Neuronal stem cell (in vitro differentiated cells): ENCODE measurements around the gene LANCL1.

Experiments used
- DNase-seq: peaks from one replicate; pipeline ENCODE4 v3.0.0-alpha.2; 2013; ENCODE audit warnings: low spot score
- H2AFZ ChIP-seq: one replicate; pipeline ENCODE4 v1.6.1; 2013; ENCODE audit warnings: mild to moderate bottlenecking, low read length, inconsistent platforms
- H2AK5ac ChIP-seq: 2 replicates; pipeline ENCODE4 v1.6.1; 2013; ENCODE audit warnings: low read depth, mild to moderate bottlenecking, inconsistent platforms, low read length, moderate library complexity, mixed read lengths
- H2BK120ac ChIP-seq: 2 replicates; pipeline ENCODE4 v1.6.1; 2013; ENCODE audit warnings: low read depth, mild to moderate bottlenecking, inconsistent platforms, low read length, moderate library complexity, mixed read lengths
- H2BK12ac ChIP-seq: one replicate; pipeline ENCODE4 v1.6.1; 2013; ENCODE audit warnings: low read length, inconsistent platforms
- H2BK15ac ChIP-seq: 2 replicates; pipeline ENCODE4 v1.6.1; 2013; ENCODE audit warnings: mild to moderate bottlenecking, low read length, inconsistent platforms, mixed read lengths
- H2BK5ac ChIP-seq: one replicate; pipeline ENCODE4 v1.6.1; 2013; ENCODE audit warnings: inconsistent platforms, mild to moderate bottlenecking, low read length, moderate library complexity
- H3K14ac ChIP-seq: one replicate; pipeline ENCODE4 v1.6.1; 2013; ENCODE audit warnings: low read length, inconsistent platforms
- H3K18ac ChIP-seq: 2 replicates; pipeline ENCODE4 v1.6.1; 2013; ENCODE audit warnings: low read length, inconsistent platforms
- H3K23ac ChIP-seq: 2 replicates; pipeline ENCODE4 v1.6.1; 2013; ENCODE audit warnings: low read depth, mild to moderate bottlenecking, mixed read lengths, low read length, inconsistent platforms; ENCODE audit not compliant: poor library complexity
- H3K27ac ChIP-seq: replicated peaks from 3 replicates; pipeline ENCODE4 v1.5.1; 2013; ENCODE audit warnings: low read length, inconsistent platforms
- H3K27me3 ChIP-seq, 3 experiments: 2 replicates each; pipeline ENCODE4 v1.6.1; 2013; ENCODE audit warnings: low read length in 3 of 3, mild to moderate bottlenecking in 2 of 3, inconsistent platforms in 1 of 3, low read depth in 1 of 3, mixed read lengths in 1 of 3, moderate library complexity in 1 of 3; ENCODE audit not compliant: control insufficient read depth in 3 of 3, insufficient read depth in 3 of 3
- H3K36me3 ChIP-seq, 2 donors: replicated peaks in 1 of 2; 2 replicates each; pipeline ENCODE4 v1.6.1; 2013; ENCODE audit warnings: low read length in 2 of 2; ENCODE audit not compliant: control insufficient read depth in 2 of 2, insufficient read depth in 2 of 2
- H3K4ac ChIP-seq: 2 replicates; pipeline ENCODE4 v1.6.1; 2013; ENCODE audit warnings: inconsistent platforms, mild to moderate bottlenecking, low read length, moderate library complexity
- H3K4me1 ChIP-seq, 2 donors: 1 replicate in 1 of 2; 2 replicates in 1 of 2; pipeline ENCODE4 v1.6.1; 2013; ENCODE audit warnings: low read length in 2 of 2, low read depth in 1 of 2; ENCODE audit not compliant: control insufficient read depth in 2 of 2, insufficient read depth in 1 of 2
- H3K4me2 ChIP-seq: one replicate; pipeline ENCODE4 v1.6.1; 2013; ENCODE audit warnings: mild to moderate bottlenecking, low read length, inconsistent platforms; ENCODE audit not compliant: insufficient read depth, poor library complexity, severe bottlenecking
- H3K4me3 ChIP-seq, 2 donors: 2 replicates each; pipeline ENCODE4 v1.5.1; 2013; ENCODE audit warnings: low read length in 2 of 2, mild to moderate bottlenecking in 2 of 2, inconsistent platforms in 1 of 2, moderate library complexity in 1 of 2
- H3K79me1 ChIP-seq: one replicate; pipeline ENCODE4 v1.6.1; 2013; ENCODE audit warnings: low read depth, mild to moderate bottlenecking, inconsistent platforms, low read length, moderate library complexity
- H3K9ac ChIP-seq: one replicate; pipeline ENCODE4 v1.6.1; 2013; ENCODE audit warnings: mild to moderate bottlenecking, low read depth, low read length, inconsistent platforms; ENCODE audit not compliant: poor library complexity
- H3K9me3 ChIP-seq, 2 donors: replicated peaks in 1 of 2; 2 replicates each; pipeline versions ENCODE3 to v1.6.1; 2013; ENCODE audit warnings: low read length in 2 of 2, mild to moderate bottlenecking in 2 of 2, inconsistent platforms in 1 of 2, low read depth in 1 of 2, mixed read lengths in 1 of 2, moderate library complexity in 1 of 2; ENCODE audit not compliant: control insufficient read depth in 2 of 2, insufficient read depth in 1 of 2
- H4K8ac ChIP-seq: one replicate; pipeline ENCODE4 v1.6.1; 2013; ENCODE audit warnings: low read depth, mild to moderate bottlenecking, inconsistent platforms, low read length, moderate library complexity
- H4K91ac ChIP-seq: one replicate; pipeline ENCODE4 v1.6.1; 2013; ENCODE audit warnings: low read length, low read depth, mild to moderate bottlenecking, inconsistent platforms; ENCODE audit not compliant: poor library complexity
- WGBS, 2 donors: extraction: QIAGEN DNeasy Blood & Tissue Kit; methylation state at CpG; one replicate each; pipeline ENCODE4 v1.1.7; 2013; ENCODE audit warnings: missing lambda C conversion rate in 2 of 2, mixed read lengths in 1 of 2; ENCODE audit not compliant: insufficient read length in 2 of 2, insufficient replicate concordance in 1 of 2; ENCODE audit errors: extremely low coverage in 2 of 2; 5-methylcytosine and 5-hydroxymethylcytosine counted together

LANCL1 gene

DNA sequence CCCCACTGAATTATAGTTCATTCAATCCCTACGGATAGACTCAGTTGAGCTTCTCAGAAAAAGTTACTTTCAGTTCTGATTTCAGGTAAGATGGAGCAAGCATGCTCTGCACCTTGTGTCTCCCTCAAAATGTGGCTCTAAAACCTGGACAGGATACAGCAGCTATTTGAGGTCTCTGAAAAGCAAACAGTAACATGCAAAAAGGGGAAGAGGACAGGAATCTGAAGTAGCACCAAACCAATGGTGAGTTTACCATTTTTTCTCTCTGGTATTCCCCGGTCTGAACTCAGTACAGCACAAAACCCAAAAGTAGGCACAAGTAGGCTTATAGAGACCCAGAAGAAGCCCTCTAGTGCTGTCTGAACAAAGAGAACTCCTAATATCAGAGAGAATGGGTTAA is 34.1 kb downstream of the LANCL1 start:
- H3K4me3 ChIP-seq: no peak overlapping the region
- H3K9ac ChIP-seq: no peak overlapping the region
- H3K36me3 ChIP-seq: peaks cover 4 to 56% of the 10 kb centered on the region in 2 donors
- H3K18ac ChIP-seq: no peak overlapping the region
- no peak overlapping the region for H3K4me2 ChIP-seq
- H2AFZ ChIP-seq: no peak overlapping the region
- WGBS, 2 donors: no CpG with 5 or more reads among the region's 2 CpGs
- H3K79me1 ChIP-seq: no peaks in the 10 kb centered on the region
- no peak overlapping the region for H3K14ac ChIP-seq
- no peak overlapping the region for H4K8ac ChIP-seq
- no peak overlapping the region for H3K27ac ChIP-seq
- no peak overlapping the region for H2BK120ac ChIP-seq
- H2BK5ac ChIP-seq: no peak overlapping the region
- H2AK5ac ChIP-seq: no peak overlapping the region
- H3K9me3 ChIP-seq: peaks cover 0 to 3% of the 10 kb centered on the region in 2 donors
- no peak overlapping the region for H2BK15ac ChIP-seq
- no peaks in the 10 kb centered on the region for H3K27me3 ChIP-seq
- H3K23ac ChIP-seq: no peak overlapping the region
- no peak overlapping the region for H4K91ac ChIP-seq
- H3K4ac ChIP-seq: no peak overlapping the region
- peaks cover 0 to 3% of the 10 kb centered on the region in 2 donors for H3K4me1 ChIP-seq
- H2BK12ac ChIP-seq: no peak overlapping the region
- no peak for DNase-seq

DNA sequence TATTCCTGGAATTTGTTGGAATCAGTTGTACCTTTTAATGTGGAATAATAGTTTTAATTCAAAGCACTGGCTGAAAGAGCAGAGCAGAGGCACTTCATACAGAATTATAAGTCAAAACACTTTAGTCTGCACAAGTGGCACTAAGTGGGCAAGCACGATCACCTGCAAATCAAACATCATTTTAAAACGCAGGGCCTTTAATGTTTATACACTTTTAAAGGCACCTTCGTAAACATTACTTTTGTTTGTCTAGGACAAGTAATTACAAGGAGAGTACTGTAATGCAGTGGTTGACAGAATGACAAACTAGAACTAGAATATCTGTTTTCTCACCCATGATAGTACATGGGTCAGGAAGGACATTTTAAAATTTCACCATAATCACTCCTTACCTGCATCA is 36.4 kb downstream of the LANCL1 start:
- Histone ChIP-seq H3K18ac (no peak overlapping the region), H3K4me3 (no peak overlapping the region), H3K79me1 (no peaks in the 10 kb centered on the region), H2BK12ac (no peak overlapping the region), H3K23ac (no peak overlapping the region), H2BK120ac (no peak overlapping the region), H3K36me3 (peaks cover 6 to 77% of the 10 kb centered on the region in 2 donors), H2AFZ (no peak overlapping the region), H4K91ac (no peak overlapping the region), H4K8ac (no peak overlapping the region), H3K4ac (no peak overlapping the region), H2BK5ac (no peak overlapping the region), H3K14ac (no peak overlapping the region), H2AK5ac (no peak overlapping the region), H3K27ac (no peak overlapping the region), H3K27me3 (no peaks in the 10 kb centered on the region), H3K9me3 (no peaks in the 10 kb centered on the region), H2BK15ac (no peak overlapping the region), H3K4me1 (peaks cover 0 to 3% of the 10 kb centered on the region in 2 donors), H3K4me2 (no peak overlapping the region), H3K9ac (no peak overlapping the region)
- no CpG with 5 or more reads among the region's 3 CpGs for WGBS, 2 donors
- no peak for DNase-seq

- Histone ChIP-seq H3K4ac (no peak overlapping the region), H3K9ac (no peak overlapping the region), H3K4me3 (no peak overlapping the region), H3K14ac (no peak overlapping the region), H4K8ac (no peak overlapping the region), H3K9me3 (peaks cover 0 to 3% of the 10 kb centered on the region in 2 donors), H2BK5ac (no peak overlapping the region), H2AK5ac (no peak overlapping the region), H3K23ac (no peak overlapping the region), H3K36me3 (peaks cover 14 to 95% of the 10 kb centered on the region in 2 donors), H3K18ac (no peak overlapping the region), H2BK12ac (no peak overlapping the region), H3K4me1 (no peaks in the 10 kb centered on the region), H3K4me2 (no peak overlapping the region), H2AFZ (no peak overlapping the region), H3K79me1 (no peaks in the 10 kb centered on the region), H2BK15ac (no peak overlapping the region), H4K91ac (no peak overlapping the region), H2BK120ac (no peak overlapping the region), H3K27ac (no peak overlapping the region), H3K27me3 (no peaks in the 10 kb centered on the region)
- no peak for DNase-seq
- WGBS, 2 donors: no CpG with 5 or more reads among the region's 1 CpG
Observed at GRCh38 chr2:210435439-210435838, 41.1 kb downstream of the LANCL1 start.

- WGBS, 2 donors: no CpG with 5 or more reads among the region's 1 CpG
Observed at GRCh38 chr2:210432633-210433032, 43.9 kb downstream of the LANCL1 start.

More at GRCh38 chr2:210432633-210433032, 43.9 kb downstream of the LANCL1 start:
- Histone ChIP-seq H3K27me3 (no peaks in the 10 kb centered on the region), H3K14ac (no peak overlapping the region), H3K4ac (no peak overlapping the region), H3K23ac (no peak overlapping the region), H3K18ac (no peak overlapping the region), H3K9me3 (peaks cover 0 to 7% of the 10 kb centered on the region in 2 donors), H2BK5ac (no peak overlapping the region), H2BK15ac (no peak overlapping the region), H3K27ac (no peak overlapping the region), H3K4me2 (no peak overlapping the region), H2AK5ac (no peak overlapping the region), H4K91ac (no peak overlapping the region), H3K79me1 (no peaks in the 10 kb centered on the region), H4K8ac (no peak overlapping the region), H2AFZ (no peak overlapping the region), H3K4me1 (no peaks in the 10 kb centered on the region), H2BK12ac (no peak overlapping the region), H3K9ac (no peak overlapping the region), H3K36me3 (peaks cover 11 to 77% of the 10 kb centered on the region in 2 donors), H3K4me3 (no peak overlapping the region), H2BK120ac (no peak overlapping the region)
- no peak for DNase-seq
